Motor neuron (in vitro differentiated cells): ENCODE measurements around the gene ANKRD44. TPM values are rescaled to one million over a fixed set of nuclear protein-coding genes. Genes with fewer than 3 reads are reported as not detected.

ENCODE experiments used
- ATAC-seq, 8 experiments: fragments of 200-7000 bp; cut with Tn5 transposase; replicated peaks in 6 of 8; 2 replicates each; pipeline ENCODE4 v1.8.0; 2021; ENCODE audit warnings: mild to moderate bottlenecking in 8 of 8, moderate library complexity in 8 of 8
- H3K27ac ChIP-seq, 2 donors: fragments of 250-450 bp; sonication (Bioruptor Pico); 2 replicates each; pipeline ENCODE4 v1.9.0; 2021; ENCODE audit warnings: antibody characterized with exemption in 2 of 2, mild to moderate bottlenecking in 2 of 2, moderate library complexity in 1 of 2
- H3K4me1 ChIP-seq, 2 donors: fragments of 250-450 bp; sonication (Bioruptor Pico); replicated peaks in 1 of 2; 2 replicates each; pipeline ENCODE4 v1.6.1; 2021; ENCODE audit warnings: antibody characterized with exemption in 2 of 2, mild to moderate bottlenecking in 2 of 2, moderate library complexity in 1 of 2
- H3K4me3 ChIP-seq, 5 donors: fragments of 250-450 bp; sonication (Bioruptor Pico); 2 replicates each; pipeline ENCODE4 v1.9.0; 2021; ENCODE audit warnings: antibody characterized with exemption in 5 of 5, mild to moderate bottlenecking in 5 of 5, moderate library complexity in 4 of 5
- WGBS, 10 experiments: fragments of 450-650 bp; shearing (Covaris generic); methylation state at CpG; one replicate each; pipeline ENCODE4 v1.0.0; 2022; 5-methylcytosine and 5-hydroxymethylcytosine counted together
- in situ Hi-C, 9 experiments: fragments of 400-800 bp; cut with MboI; loops; one replicate each; pipeline ENCODE4 v1.15.0; 2021; ENCODE audit warnings: low sequenced_read_pairs in 9 of 9, low pct_unique_long_range_greater_than_20kb in 2 of 9; ENCODE audit not compliant: unreplicated experiment in 9 of 9
- total RNA-seq, 8 experiments: library from RNA; unstranded; fragments of 300-600 nt; gene quantifications; 2 replicates each; pipeline versions ENCODE4 v1.2.3 to v1.2.4, GENCODE V29; 2022

The ANKRD44 gene
- total RNA-seq, 8 experiments from 2014 or later = 3.4 to 28.8 (median 14.8) TPM

- in situ Hi-C loops = no loop called here
- peaks cover 20 to 49% of the 10 kb centered on the region in 2 donors for H3K4me1 ChIP-seq
- WGBS, 10 experiments = 0 to 100% (median 33%) methylated on average over 1 of the region's 1 CpG; no CpG with 5 or more reads in 4 of the 10 experiments
- peak in 1 of 8 experiments; percentile 10 for ATAC-seq
- H3K4me3 ChIP-seq = no peak overlapping the region
- H3K27ac ChIP-seq = peak overlapping the region; percentile 71 to 72
Measured at GRCh38 chr2:196987298-196987648, 323.3 kb downstream of the ANKRD44 start.

- in situ Hi-C loops = no loop called here
- no peak for ATAC-seq
- H3K4me1 ChIP-seq = peaks cover 18 to 47% of the 10 kb centered on the region in 2 donors
- H3K27ac ChIP-seq = no peak overlapping the region
- 83 to 100% (median 100%) methylated on average over 1 to 3 of the region's 3 CpGs; no CpG with 5 or more reads in 1 of the 10 experiments for WGBS, 10 experiments
- H3K4me3 ChIP-seq = no peak overlapping the region
Measured at GRCh38 chr2:196985511-196986183, 324.9 kb downstream of the ANKRD44 start.

- in situ Hi-C loops = no loop called here
- peak overlapping the region in 1 of 2 donors; percentile 51 for H3K27ac ChIP-seq
- peaks cover 18 to 49% of the 10 kb centered on the region in 2 donors for H3K4me1 ChIP-seq
- 88 to 100% (median 100%) methylated on average over 1 to 5 of the region's 5 CpGs; no CpG with 5 or more reads in 2 of the 10 experiments for WGBS, 10 experiments
- ATAC-seq = no peak
- no peak overlapping the region for H3K4me3 ChIP-seq
Measured at GRCh38 chr2:196984903-196985302, 325.7 kb downstream of the ANKRD44 start.

- H3K4me3 ChIP-seq = no peak overlapping the region
- peaks cover 17 to 43% of the 10 kb centered on the region in 2 donors for H3K4me1 ChIP-seq
- 29 to 100% (median 85%) methylated on average over 1 to 3 of the region's 3 CpGs; no CpG with 5 or more reads in 2 of the 10 experiments for WGBS, 10 experiments
- in situ Hi-C loops = no loop called here
- no peak overlapping the region for H3K27ac ChIP-seq
- ATAC-seq = no peak
Measured at GRCh38 chr2:196983934-196984333, 326.6 kb downstream of the ANKRD44 start.

- H3K4me3 ChIP-seq = no peak overlapping the region
- no peak overlapping the region for H3K27ac ChIP-seq
- H3K4me1 ChIP-seq = peaks cover 2 to 16% of the 10 kb centered on the region in 2 donors
- 0 to 44% (median 35%) methylated on average over 1 to 3 of the region's 3 CpGs; no CpG with 5 or more reads in 1 of the 10 experiments for WGBS, 10 experiments
- ATAC-seq = no peak
- in situ Hi-C loops = no loop called here
Measured at GRCh38 chr2:196980473-196980872, 330.1 kb downstream of the ANKRD44 start.

GRCh38 chr2:196980001-196980400, 330.6 kb downstream of the ANKRD44 start:
- in situ Hi-C loops = no loop called here
- no peak overlapping the region for H3K4me3 ChIP-seq
- H3K4me1 ChIP-seq = peaks cover 2 to 16% of the 10 kb centered on the region in 2 donors
- ATAC-seq = peak in 4 of 8 experiments; percentile 13 to 25 (median 16)
- 0 to 70% (median 45%) methylated on average over 1 of the region's 1 CpG for WGBS, 10 experiments
- H3K27ac ChIP-seq = peak overlapping the region in 1 of 2 donors; percentile 59

GRCh38 chr2:196977507-196977906, 333.1 kb downstream of the ANKRD44 start:
- no peak overlapping the region for H3K27ac ChIP-seq
- no peak overlapping the region for H3K4me3 ChIP-seq
- no peak for ATAC-seq
- in situ Hi-C loops = no loop called here
- H3K4me1 ChIP-seq = peaks cover 2 to 12% of the 10 kb centered on the region in 2 donors
- WGBS, 10 experiments = 67 to 100% (median 88%) methylated on average over 1 to 2 of the region's 2 CpGs; no CpG with 5 or more reads in 1 of the 10 experiments

GRCh38 chr2:196974970-196975369, 335.6 kb downstream of the ANKRD44 start:
- no peak overlapping the region for H3K27ac ChIP-seq
- peaks cover 0 to under 1% of the 10 kb centered on the region in 2 donors for H3K4me1 ChIP-seq
- no peak overlapping the region for H3K4me3 ChIP-seq
- 56 to 100% (median 83%) methylated on average over 1 of the region's 1 CpG; no CpG with 5 or more reads in 2 of the 10 experiments for WGBS, 10 experiments
- in situ Hi-C loops = no loop called here
- ATAC-seq = no peak

- WGBS, 10 experiments = 0 to 100% (median 78%) methylated on average over 1 to 3 of the region's 3 CpGs; no CpG with 5 or more reads in 3 of the 10 experiments
- peak in 2 of 8 experiments; percentile 18 to 33 for ATAC-seq
- in situ Hi-C loops = no loop called here
- Histone ChIP-seq H3K4me3 (no peak overlapping the region), H3K4me1 (peaks cover 0 to 3% of the 10 kb centered on the region in 2 donors), H3K27ac (no peak overlapping the region)
Measured at GRCh38 chr2:196971574-196972279, 338.9 kb downstream of the ANKRD44 start.

GRCh38 chr2:196970099-196970498, 340.5 kb downstream of the ANKRD44 start:
- no peak for ATAC-seq
- Histone ChIP-seq H3K4me1 (peaks cover 0 to 11% of the 10 kb centered on the region in 2 donors), H3K27ac (no peak overlapping the region), H3K4me3 (no peak overlapping the region)
- in situ Hi-C loops = no loop called here
- WGBS, 10 experiments = 50 to 93% (median 71%) methylated on average over 1 to 4 of the region's 4 CpGs; no CpG with 5 or more reads in 1 of the 10 experiments

- in situ Hi-C loops = no loop called here
- Histone ChIP-seq H3K27ac (no peak overlapping the region), H3K4me1 (peaks cover 0 to 11% of the 10 kb centered on the region in 2 donors), H3K4me3 (no peak overlapping the region)
- WGBS, 10 experiments = 70 to 100% (median 100%) methylated on average over 1 of the region's 1 CpG; no CpG with 5 or more reads in 3 of the 10 experiments
- no peak for ATAC-seq
Measured at GRCh38 chr2:196968516-196968915, 342.1 kb downstream of the ANKRD44 start.

GRCh38 chr2:196967775-196968174, 342.8 kb downstream of the ANKRD44 start:
- Histone ChIP-seq H3K4me1 (peaks cover 0 to 11% of the 10 kb centered on the region in 2 donors), H3K27ac (no peak overlapping the region), H3K4me3 (no peak overlapping the region)
- WGBS, 10 experiments = 0 to 100% (median 83%) methylated on average over 1 to 3 of the region's 3 CpGs; no CpG with 5 or more reads in 1 of the 10 experiments
- ATAC-seq = no peak
- in situ Hi-C loops = no loop called here

GRCh38 chr2:196967116-196967515, 343.5 kb downstream of the ANKRD44 start:
- 0 to 69% (median 20%) methylated on average over 1 to 7 of the region's 7 CpGs for WGBS, 10 experiments
- H3K4me1 ChIP-seq = peaks cover 0 to 11% of the 10 kb centered on the region in 2 donors
- in situ Hi-C loops = no loop called here
- ATAC-seq = peak in 3 of 8 experiments; percentile 88 to 95 (median 90)
- H3K4me3 ChIP-seq = no peak overlapping the region
- no peak overlapping the region for H3K27ac ChIP-seq
